ENCODE results near the gene DPP7. TPM values are rescaled to one million over a fixed set of nuclear protein-coding genes. Genes with fewer than 3 reads are reported as not detected.

The DPP7 gene
- total and polyA plus RNA-seq, 9 of the 15 experiments (the other 6 are each of a cell fraction or from before 2014, with no cell fraction given): 0.99 to 365 (median 132) TPM

GRCh38 chr9:137114613-137115393 lies at the start of gene DPP7 (continued):
- TF ChIP-seq CHAMP1 (IDR thresholded peaks at IDR 0.05) (no peak), HDAC8 (tag; IDR thresholded peaks at IDR 0.05) (0 out of 2 replicates have a peak, but pooled peaks have one; percentile 19), CBX1 (IDR thresholded peaks at IDR 0.05; ENCODE audit: low read depth) (peak; percentile 51; the same call in 1 of the 2 replicates), ZFP30 (CRISPR knock-in tag; IDR thresholded peaks at IDR 0.05; ENCODE audit: borderline replicate concordance) (no peak), TBP (optimal IDR thresholded peaks at IDR 0.05; ENCODE audit: low read depth, low read length) (peak; percentile 24), ATF6 (CRISPR knock-in tag; IDR thresholded peaks at IDR 0.05) (no peak), BCL6 (CRISPR knock-in tag; IDR thresholded peaks at IDR 0.05) (no peak), STAT5B (CRISPR knock-in tag; IDR thresholded peaks at IDR 0.05) (no peak), HINFP (tag; conservative IDR thresholded peaks at IDR 0.05; ENCODE audit: low read depth) (no peak), JUND (IDR thresholded peaks at IDR 0.05; ENCODE audit: borderline replicate concordance, low read depth, low read length) (no peak), JUND (tag; IDR thresholded peaks at IDR 0.05; ENCODE audit: borderline replicate concordance, low read depth, low read length) (no peak), EP300 (IDR thresholded peaks at IDR 0.05; ENCODE audit: low read length) (no peak), ZBTB7A (IDR thresholded peaks at IDR 0.05; ENCODE audit: borderline replicate concordance, control insufficient read depth, low read depth, low read length) (no peak; the same call in 1 of the 2 replicates)
- TF ChIP-seq, protein P1, sequence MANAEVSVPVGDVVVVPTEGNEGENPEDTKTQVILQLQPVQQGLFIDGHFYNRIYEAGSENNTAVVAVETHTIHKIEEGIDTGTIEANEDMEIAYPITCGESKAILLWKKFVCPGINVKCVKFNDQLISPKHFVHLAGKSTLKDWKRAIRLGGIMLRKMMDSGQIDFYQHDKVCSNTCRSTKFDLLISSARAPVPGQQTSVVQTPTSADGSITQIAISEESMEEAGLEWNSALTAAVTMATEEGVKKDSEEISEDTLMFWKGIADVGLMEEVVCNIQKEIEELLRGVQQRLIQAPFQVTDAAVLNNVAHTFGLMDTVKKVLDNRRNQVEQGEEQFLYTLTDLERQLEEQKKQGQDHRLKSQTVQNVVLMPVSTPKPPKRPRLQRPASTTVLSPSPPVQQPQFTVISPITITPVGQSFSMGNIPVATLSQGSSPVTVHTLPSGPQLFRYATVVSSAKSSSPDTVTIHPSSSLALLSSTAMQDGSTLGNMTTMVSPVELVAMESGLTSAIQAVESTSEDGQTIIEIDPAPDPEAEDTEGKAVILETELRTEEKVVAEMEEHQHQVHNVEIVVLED (CRISPR knock-in tag; IDR thresholded peaks at IDR 0.05): 0 out of 2 replicates have a peak, but pooled peaks have one; percentile 10
- TF ChIP-seq, protein P2, sequence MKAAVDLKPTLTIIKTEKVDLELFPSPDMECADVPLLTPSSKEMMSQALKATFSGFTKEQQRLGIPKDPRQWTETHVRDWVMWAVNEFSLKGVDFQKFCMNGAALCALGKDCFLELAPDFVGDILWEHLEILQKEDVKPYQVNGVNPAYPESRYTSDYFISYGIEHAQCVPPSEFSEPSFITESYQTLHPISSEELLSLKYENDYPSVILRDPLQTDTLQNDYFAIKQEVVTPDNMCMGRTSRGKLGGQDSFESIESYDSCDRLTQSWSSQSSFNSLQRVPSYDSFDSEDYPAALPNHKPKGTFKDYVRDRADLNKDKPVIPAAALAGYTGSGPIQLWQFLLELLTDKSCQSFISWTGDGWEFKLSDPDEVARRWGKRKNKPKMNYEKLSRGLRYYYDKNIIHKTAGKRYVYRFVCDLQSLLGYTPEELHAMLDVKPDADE (conservative IDR thresholded peaks at IDR 0.05; ENCODE audit: control insufficient read depth, low read depth, low read length): no peak; the same call in 1 of the 2 replicates

Measured in K562 (cell line).